Astrocyte of the cerebellum (primary cell): Measurements from ENCODE around the gene ABHD17A.

Experiments
- DNase-seq: peaks from one replicate; pipeline ENCODE4 v3.0.0-alpha.2; 2011; ENCODE audit warnings: low read depth
- H3K4me3 ChIP-seq: 2 replicates; pipeline ENCODE4 v1.5.1; 2011; ENCODE audit warnings: mild to moderate bottlenecking, low read depth, low read length, moderate library complexity
- CTCF ChIP-seq: IDR thresholded peaks from 2 replicates; pipeline ENCODE4 v1.5.1; 2012; ENCODE audit warnings: low read length, low read depth, moderate library complexity, mild to moderate bottlenecking; ENCODE audit errors: missing control alignments
- in situ Hi-C: cut with HindIII; loops from 2 replicates; pipeline ENCODE4 v1.10.0; 2017; ENCODE audit warnings: low sequenced_read_pairs

Gene ABHD17A

GRCh38 chr19:1855828-1856255 is 29.5 kb downstream of the ABHD17A start:
- TF ChIP-seq CTCF, result no peak
- no peak overlapping the region for H3K4me3 ChIP-seq
- in situ Hi-C loops, result no loop called here
- no peak for DNase-seq

GRCh38 chr19:1855040-1855827 is 30.1 kb downstream of the ABHD17A start:
- in situ Hi-C loops, result no loop called here
- no peak overlapping the region for H3K4me3 ChIP-seq
- no peak for TF ChIP-seq CTCF
- DNase-seq, result no peak

GRCh38 chr19:1854542-1855039 is 30.7 kb downstream of the ABHD17A start:
- in situ Hi-C loops, result no loop called here
- TF ChIP-seq CTCF, result no peak
- no peak for DNase-seq
- no peak overlapping the region for H3K4me3 ChIP-seq

- no peak for TF ChIP-seq CTCF
- in situ Hi-C loops, result no loop called here
- no peak for DNase-seq
- H3K4me3 ChIP-seq, result no peak overlapping the region
Observed at GRCh38 chr19:1854039-1854541, 31.2 kb downstream of the ABHD17A start.

- in situ Hi-C loops, result no loop called here
- H3K4me3 ChIP-seq, result no peak overlapping the region
- TF ChIP-seq CTCF, result peak; percentile 94
- peak; percentile 23 for DNase-seq
Observed at GRCh38 chr19:1853295-1854038, 31.8 kb downstream of the ABHD17A start.

- no peak overlapping the region for H3K4me3 ChIP-seq
Observed at GRCh38 chr19:1852581-1853128, 32.6 kb downstream of the ABHD17A start.

More at GRCh38 chr19:1852581-1853128, 32.6 kb downstream of the ABHD17A start:
- no peak for TF ChIP-seq CTCF
- no peak for DNase-seq
- in situ Hi-C loops, result no loop called here
